Left kidney (tissue), 2 donors: ENCODE measurements around the gene NXPE2. TPM values are rescaled to one million over a fixed set of nuclear protein-coding genes. Genes with fewer than 3 reads are reported as not detected.

ENCODE experiments used
- DNase-seq: peaks from one replicate; pipeline ENCODE4 v3.0.0-alpha.2; 2013
- polyA plus RNA-seq: library from polyadenylated mRNA; unstranded; fragments of 120-200 nt; gene quantifications from one replicate; pipeline ENCODE4 v1.2.1, GENCODE V29; 2013; ENCODE audit not compliant: insufficient read length

Gene NXPE2
- polyA plus RNA-seq, 1 donor: 0.42 TPM

GRCh38 chr11:114745150-114745671 is 66.9 kb downstream of the NXPE2 start:
- DNase-seq: no peak

DNA sequence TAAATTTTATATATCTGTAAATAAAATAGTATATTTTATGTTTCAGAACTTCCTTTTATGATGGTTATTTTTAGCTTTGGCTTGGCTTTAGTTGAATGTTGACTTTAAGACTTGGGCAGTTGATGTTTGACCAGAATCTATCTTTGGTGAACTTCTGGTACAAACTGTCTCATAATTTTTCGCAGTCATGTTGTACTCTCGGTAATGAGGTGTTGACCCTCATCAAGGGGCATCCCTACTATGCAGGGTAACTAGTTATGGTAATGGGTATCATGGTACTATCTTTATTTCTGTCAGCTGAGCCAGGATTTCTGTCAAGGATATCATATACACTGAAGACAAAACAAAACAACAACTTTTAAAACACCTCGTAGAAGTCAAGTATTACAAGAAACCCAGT is 67.7 kb downstream of the NXPE2 start:
- no peak for DNase-seq

Other genes with a start within 250 kb of the NXPE2 start
- 128 TPM for gene REXO2, start 239.1 kb upstream of the NXPE2 start, polyA plus RNA-seq
- gene NXPE1, start 118.6 kb upstream of the NXPE2 start, polyA plus RNA-seq: 0.10 TPM
- gene NXPE4, start 82.7 kb upstream of the NXPE2 start, polyA plus RNA-seq: not detected